Activated T-helper 1 cell treated with Interleukin-2 at 50 U/mL for 16 hours (primary cell): ENCODE results near the gene GNS.
"Not testable (repeated sequence)": the region's sequence is repeated elsewhere in the genome, so short reads cannot be mapped to it uniquely, and the experiment has no call there.

Source experiments
- DNase-seq: peaks from one replicate; pipeline ENCODE4 v3.0.0-alpha.2; 2020; ENCODE audit warnings: low read depth

The GNS gene

DNA sequence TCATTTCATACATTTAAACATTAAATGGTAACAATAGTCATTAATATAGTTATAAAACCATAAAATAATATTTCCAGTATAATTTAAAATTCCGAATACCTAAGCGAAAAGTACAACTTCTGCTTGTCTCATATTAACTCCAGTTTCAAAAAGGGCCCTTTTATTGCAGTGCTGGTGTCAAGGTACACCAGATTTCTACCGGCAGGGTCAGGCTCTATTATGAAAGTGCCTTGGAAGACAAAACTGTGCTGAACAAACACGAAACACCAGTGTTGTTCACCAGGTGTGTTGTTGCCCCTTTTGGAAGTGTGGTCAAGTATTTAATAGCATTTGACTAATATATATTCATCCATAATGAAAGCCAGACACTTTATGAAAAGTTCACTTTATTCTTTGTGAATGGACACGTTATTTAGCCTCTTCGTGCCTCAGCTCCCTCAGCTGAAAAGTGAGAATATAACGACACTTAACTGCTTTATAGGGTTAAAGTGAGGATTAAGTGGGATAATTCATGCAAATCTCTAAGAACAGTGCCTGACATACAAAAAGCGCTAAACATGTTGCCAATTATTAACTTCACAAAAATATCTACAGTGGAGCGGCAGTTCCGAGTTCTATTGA is 20.3 kb upstream of the GNS start:
- DNase-seq: no peak

GRCh38 chr12:64775147-64775736 is 16.0 kb upstream of the GNS start:
- DNase-seq: not testable (repeated sequence)

DNA sequence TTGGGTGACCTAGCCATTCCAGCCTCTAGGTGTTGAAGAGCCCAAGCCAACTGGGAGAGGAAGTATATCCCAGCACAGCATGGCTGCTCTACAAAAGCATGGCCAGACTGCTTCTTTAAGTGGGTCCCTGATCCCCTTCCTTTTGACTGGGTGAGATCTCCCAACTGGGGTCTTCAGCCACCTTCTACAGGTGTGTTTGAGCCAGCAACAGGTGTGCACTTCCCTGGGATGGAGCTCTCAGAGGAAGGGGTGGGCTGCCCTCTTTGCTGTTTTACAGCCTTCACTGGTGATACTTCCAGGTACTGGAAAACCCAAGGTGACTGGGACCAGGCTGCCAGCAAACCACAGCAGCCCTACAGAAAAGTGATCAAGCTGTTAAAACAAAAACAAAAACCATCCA is 14.2 kb upstream of the GNS start:
- DNase-seq: no peak

- DNase-seq: no peak
Measured at GRCh38 chr12:64767495-64767894, 8.3 kb upstream of the GNS start.

DNA sequence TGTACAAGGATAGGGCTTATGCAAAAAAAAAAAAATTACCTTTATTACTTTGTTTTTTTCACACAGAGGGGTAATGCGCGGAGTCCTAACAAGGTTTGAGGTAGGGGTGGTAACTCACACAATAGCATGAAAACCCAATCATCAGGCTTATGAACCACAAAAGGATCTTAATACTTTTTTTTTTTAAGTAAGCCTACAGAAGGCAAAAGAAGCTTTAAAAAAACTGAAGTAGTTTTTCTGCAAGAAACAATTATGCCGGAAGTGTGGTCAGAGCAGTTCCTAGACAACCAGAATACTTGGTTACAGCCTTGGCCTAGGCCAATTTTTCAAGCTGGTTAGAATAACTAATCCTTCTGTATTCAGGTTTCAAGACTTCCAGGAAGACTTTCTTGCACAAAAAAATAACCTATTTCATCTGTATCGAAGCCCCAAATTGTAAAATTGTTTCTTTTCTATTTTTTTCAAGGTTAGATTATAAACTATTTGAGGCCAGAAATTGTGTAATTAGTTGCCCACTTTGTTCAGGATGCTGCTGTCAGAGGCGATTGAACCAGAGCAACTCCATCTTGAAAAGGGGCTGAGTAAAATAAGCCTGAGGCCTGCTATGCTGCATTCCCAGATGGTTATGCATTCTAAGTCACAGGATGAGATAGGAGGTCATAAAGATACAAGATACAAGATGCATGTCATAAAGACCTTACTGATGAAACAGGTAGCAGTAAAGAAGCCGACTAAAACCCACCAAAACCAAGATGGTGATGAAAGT is 1.8 kb upstream of the GNS start:
- DNase-seq: no peak

GRCh38 chr12:64757771-64758170 is 1.4 kb downstream of the GNS start:
- no peak for DNase-seq

GRCh38 chr12:64756376-64756775 is 2.8 kb downstream of the GNS start:
- no peak for DNase-seq

GRCh38 chr12:64753427-64753826 is 5.8 kb downstream of the GNS start:
- no peak for DNase-seq

DNA sequence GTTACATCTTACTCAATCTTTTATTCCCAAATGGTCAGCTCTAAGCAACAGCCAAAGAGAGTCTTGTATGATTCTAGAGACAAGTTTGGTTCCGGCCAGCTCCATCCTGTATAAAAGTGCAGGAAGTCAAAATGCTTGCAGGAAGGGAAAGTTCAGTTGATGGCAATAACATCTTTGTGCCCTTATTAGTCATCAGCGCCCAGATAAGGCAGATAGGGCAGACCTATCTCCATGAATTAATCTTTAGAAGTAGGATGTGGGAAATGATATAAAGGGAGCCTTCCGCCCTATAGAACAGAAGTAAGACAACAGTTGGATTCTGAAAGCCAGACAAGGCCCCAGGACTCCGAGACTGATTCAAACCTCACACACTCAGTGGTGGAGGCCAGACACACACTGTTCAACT is 6.4 kb downstream of the GNS start:
- DNase-seq: no peak

DNA sequence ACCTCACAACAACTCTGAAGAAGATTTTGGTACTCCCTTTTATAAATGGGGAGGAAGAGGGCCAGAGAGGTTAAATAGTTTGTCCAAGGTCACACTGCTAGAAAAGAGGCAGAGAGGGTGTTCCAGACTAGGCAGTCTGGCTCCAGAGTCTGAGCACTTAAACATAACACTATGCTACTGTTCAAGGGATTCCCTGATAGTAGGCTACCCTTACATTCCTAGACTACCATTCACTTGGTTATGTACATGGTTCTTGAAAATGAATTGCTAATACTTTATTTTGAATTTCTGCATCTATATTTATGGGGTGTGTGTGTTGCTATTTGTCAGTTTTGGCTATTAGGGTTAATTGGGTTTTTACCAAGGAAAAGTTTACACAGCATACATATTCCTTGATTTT is 7.2 kb downstream of the GNS start:
- DNase-seq: no peak

- no peak for DNase-seq
Measured at GRCh38 chr12:64749461-64750200, 9.6 kb downstream of the GNS start.

GRCh38 chr12:64747695-64748094 is 11.5 kb downstream of the GNS start:
- DNase-seq: no peak

- DNase-seq: no peak
Measured at GRCh38 chr12:64746663-64747062, 12.5 kb downstream of the GNS start.

- no peak for DNase-seq
Measured at GRCh38 chr12:64745980-64746379, 13.2 kb downstream of the GNS start.

DNA sequence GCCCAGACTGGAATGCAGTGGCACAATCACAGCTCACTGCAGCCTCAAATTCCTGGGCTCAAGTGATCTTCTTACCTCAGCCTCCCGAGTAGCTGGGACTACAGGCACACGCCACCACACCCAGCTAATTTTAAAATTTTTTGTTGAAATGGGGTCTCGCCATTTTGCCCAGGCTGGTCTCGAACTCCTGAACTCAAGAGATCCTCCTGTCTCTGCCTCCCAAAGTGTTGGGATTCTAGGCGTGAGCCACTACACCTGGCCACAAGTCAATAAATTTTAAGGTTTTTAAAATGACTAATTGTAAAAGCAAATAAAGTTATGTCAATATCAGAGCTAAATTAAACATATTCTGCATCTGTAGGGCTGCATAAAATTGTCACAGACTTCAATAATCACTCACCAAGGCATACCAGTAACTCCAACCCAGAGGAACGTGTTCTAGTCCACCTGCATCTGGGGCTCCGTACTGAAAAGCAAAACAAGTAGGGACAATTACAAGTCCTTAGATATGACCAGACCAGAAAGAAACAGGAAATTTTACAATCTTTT is 13.9 kb downstream of the GNS start:
- no peak for DNase-seq

DNA sequence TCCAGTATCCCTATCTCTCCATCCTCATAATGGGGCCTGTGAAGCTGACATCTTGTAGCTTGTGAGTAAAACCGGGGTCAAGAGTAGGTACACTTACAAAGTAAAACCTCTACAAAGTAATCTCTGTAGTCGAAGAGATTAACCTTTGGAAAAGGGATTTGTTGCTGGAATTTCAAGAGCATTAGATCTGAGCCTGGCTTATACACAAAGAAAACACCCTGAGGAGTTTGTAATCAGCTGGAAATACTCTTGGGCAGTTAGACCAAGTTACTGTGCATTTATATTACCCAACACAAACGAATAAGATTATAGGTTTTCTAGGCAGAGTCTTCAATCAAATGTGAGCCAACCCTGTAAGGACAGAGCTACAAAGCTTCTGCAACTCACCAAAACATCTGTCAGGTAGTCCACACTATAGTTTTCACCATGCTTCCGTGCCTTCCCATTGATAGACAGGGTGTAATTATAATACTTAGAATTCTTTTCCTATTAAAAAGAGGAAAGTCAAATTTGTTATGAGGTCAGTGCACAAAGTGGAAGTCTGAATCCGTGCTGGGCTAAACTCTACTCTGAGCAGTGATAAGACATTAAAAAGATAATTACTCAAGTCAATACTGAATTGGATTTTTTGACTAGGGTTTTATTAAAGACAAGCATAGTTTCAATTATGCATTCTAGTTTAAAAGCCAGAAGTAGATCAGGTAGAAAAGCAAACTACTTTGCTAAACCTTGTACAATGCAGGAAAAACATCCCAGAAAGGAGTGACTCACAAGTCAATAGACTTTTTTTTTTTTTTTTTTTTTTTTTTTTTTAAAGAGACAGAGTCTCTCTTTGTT is 14.6 kb downstream of the GNS start:
- DNase-seq: no peak

- no peak for DNase-seq
Measured at GRCh38 chr12:64743206-64743605, 16.0 kb downstream of the GNS start.

GRCh38 chr12:64742416-64742815 is 16.8 kb downstream of the GNS start:
- no peak for DNase-seq

DNA sequence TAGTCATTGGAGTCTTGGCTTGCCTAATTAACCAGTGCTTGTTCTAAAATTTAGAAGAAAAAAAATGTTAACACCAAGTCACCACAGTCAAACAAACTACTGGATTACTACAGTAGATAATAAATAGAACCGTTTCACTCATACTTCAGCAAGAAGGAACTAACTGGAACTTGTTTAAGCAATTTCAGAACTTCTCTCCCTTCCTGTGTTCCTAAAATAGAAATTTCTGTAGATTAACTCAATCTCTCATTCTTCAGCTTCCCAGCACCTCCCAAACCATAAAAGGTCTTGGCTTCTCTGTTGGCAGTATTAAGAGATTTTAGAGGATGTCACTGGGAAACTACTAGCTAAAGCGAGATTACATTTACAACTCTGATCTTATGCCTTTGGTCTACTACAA is 18.6 kb downstream of the GNS start:
- DNase-seq: no peak

DNA sequence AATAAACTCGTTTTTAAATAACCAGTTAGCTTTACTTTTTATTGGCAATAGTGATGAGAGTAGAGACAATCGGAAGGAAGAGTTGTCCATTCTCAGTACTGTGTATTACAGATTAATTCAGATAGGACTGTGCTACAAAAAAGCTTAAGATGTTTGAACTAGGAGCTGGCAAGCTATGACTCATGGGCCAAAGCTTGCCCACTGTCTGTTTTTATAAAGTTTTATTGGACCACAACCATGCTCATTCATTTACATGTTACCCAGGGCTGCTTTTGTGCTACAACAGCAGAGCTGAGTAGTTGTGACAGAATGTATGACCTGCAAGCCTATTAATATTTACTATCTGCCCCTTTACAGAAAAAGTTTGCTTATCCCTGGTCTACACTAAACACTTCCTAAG is 19.4 kb downstream of the GNS start:
- no peak for DNase-seq

- peak; percentile 8 for DNase-seq
Measured at GRCh38 chr12:64737539-64737938, 21.7 kb downstream of the GNS start.

- no peak for DNase-seq
Measured at GRCh38 chr12:64736771-64737170, 22.4 kb downstream of the GNS start.
